HL-60 (cell line): ENCODE results near the gene ANKRD2.

Experiments used
- DNase-seq, 2 experiments: peaks; one replicate each; pipeline ENCODE4 v3.0.0-alpha.2; 2010 to 2020; ENCODE audit warnings: low read depth in 1 of 2, low spot score in 1 of 2
- H3K27ac ChIP-seq: fragments of 250-450 bp; sonication (Bioruptor Pico); replicated peaks from 2 replicates; pipeline ENCODE4 v1.5.1; 2020; ENCODE audit warnings: mild to moderate bottlenecking, moderate library complexity
- H3K27me3 ChIP-seq: fragments of 250-450 bp; sonication (Bioruptor Pico); 2 replicates; pipeline ENCODE4 v1.5.1; 2021; ENCODE audit warnings: mild to moderate bottlenecking, moderate library complexity; ENCODE audit not compliant: insufficient read depth, poor library complexity, severe bottlenecking
- H3K4me3 ChIP-seq: replicated peaks from 2 replicates; pipeline ENCODE4 v1.5.1; 2011; ENCODE audit warnings: mild to moderate bottlenecking, control low read depth, low read length; ENCODE audit not compliant: insufficient read depth
- CTCF ChIP-seq: IDR thresholded peaks from one replicate; pipeline ENCODE4 v1.5.1; 2011; ENCODE audit warnings: low read length, control low read depth, inconsistent platforms; ENCODE audit not compliant: insufficient read depth
- GABPA ChIP-seq: IDR thresholded peaks from 2 replicates; pipeline ENCODE4 v1.6.1; 2012; ENCODE audit warnings: low read depth
- POLR2AphosphoS5 ChIP-seq: IDR thresholded peaks from 2 replicates; pipeline ENCODE4 v1.6.1; 2012; ENCODE audit warnings: low read depth
- REST ChIP-seq: IDR thresholded peaks from 2 replicates; pipeline ENCODE4 v1.6.1; 2012; ENCODE audit warnings: low read depth; ENCODE audit not compliant: insufficient replicate concordance
- SPI1 ChIP-seq: IDR thresholded peaks from 2 replicates; pipeline ENCODE4 v1.6.1; 2012; ENCODE audit warnings: low read depth, mild to moderate bottlenecking, borderline replicate concordance

ANKRD2 gene

GRCh38 chr10:97629289-97629688 is 56.7 kb downstream of the ANKRD2 start:
- TF ChIP-seq REST = no peak
- no peak for TF ChIP-seq CTCF
- no peak for TF ChIP-seq GABPA
- no peak for TF ChIP-seq SPI1
- TF ChIP-seq POLR2AphosphoS5 = no peak
- H3K27ac ChIP-seq = no peak overlapping the region
- no peak overlapping the region for H3K4me3 ChIP-seq
- H3K27me3 ChIP-seq = peaks cover 3% of the 10 kb centered on the region
- no peak for DNase-seq

- TF ChIP-seq REST (no peak), SPI1 (no peak), POLR2AphosphoS5 (no peak), GABPA (no peak), CTCF (no peak)
- H3K27ac ChIP-seq = no peak overlapping the region
These were observed 58.5 kb downstream of the ANKRD2 start for GRCh38 chr10:97631098-97631497.

GRCh38 chr10:97632949-97633884 is 60.6 kb downstream of the ANKRD2 start, which contains the start of gene MORN4:
TSS of gene MORN4 (minus strand) at chr10:97633500. CDS start at chr10:97619653, 13,847 bp downstream.
- H3K4me3 ChIP-seq = peak within 1 kb of the TSS; percentile 82
- TF ChIP-seq POLR2AphosphoS5 (no peak), GABPA (no peak), SPI1 (no peak), CTCF (no peak), REST (no peak)
- no peak within 1 kb of the TSS for H3K27ac ChIP-seq

More at GRCh38 chr10:97631098-97631497, 58.5 kb downstream of the ANKRD2 start:
- DNase-seq = no peak
- Histone ChIP-seq H3K4me3 (no peak overlapping the region), H3K27me3 (peaks cover 3% of the 10 kb centered on the region)

More at GRCh38 chr10:97632949-97633884, 60.6 kb downstream of the ANKRD2 start, which contains the start of gene MORN4:
- peaks cover 3% of the 10 kb centered on the region for H3K27me3 ChIP-seq
- DNase-seq = peak; percentile 53 to 84
